ENCODE measurements around the gene BNC2.

Gene BNC2

DNA sequence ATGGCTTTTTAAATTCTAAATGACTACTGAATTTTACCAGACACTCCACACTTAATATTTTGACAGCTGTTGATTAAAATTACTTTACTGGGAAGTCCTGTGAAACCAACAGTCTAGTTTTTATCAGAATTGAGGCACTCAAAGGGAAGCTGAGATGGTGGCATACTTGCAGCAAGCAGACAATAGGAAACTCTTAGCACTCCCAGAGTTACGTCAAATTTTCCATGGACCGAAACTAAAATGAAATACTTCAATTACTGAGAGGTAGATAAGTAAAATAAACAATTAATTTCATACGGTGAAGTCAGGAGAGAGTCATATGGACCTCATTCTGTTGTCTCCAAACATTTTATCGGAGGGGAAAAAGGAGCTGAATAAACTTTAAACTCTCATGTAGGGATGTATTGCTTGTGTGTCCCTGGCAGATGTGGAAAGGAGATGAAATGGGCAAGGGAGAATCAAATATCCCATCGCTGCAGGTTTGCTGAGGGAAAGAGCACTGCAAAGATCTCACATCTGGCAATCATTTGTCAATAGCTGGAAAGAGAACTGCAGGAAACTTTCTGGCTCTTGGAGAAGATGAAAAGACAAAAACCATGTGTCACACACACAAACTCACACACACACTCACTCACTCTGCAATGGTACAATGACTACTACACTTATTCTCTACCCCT is 189.4 kb downstream of the BNC2 start:
- DNase-seq (ENCODE audit: low read depth in 3 of 3, low spot score in 1 of 3), result no peak

- no peak for DNase-seq (ENCODE audit: low read depth in 3 of 3, low spot score in 1 of 3)
Measured at GRCh38 chr9:16680541-16680940, 189.9 kb downstream of the BNC2 start.

DNA sequence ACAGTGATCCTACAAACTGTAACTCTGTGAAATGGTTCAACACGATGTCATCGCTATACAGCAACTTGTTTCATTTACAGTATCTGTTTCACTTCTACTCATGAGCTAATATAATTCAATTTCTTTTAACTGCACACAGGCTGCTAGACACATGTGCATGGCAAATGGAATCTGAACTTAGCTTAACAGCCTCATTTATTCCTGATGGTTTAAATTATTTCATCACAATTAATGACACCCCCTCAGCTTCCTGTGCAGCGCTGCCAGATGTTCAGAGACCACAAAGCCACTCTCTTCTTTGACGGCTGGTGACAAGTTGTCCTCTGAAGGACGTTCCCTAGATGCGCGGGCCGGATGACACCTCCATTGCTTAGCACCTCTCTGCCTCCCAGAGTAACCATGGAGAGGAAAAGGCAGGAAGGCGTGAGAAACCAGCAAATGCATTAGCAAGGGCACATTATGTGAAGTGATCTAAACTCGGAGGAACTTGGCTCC is 191.1 kb downstream of the BNC2 start:
- no peak for DNase-seq (ENCODE audit: low read depth in 3 of 3, low spot score in 1 of 3)

GRCh38 chr9:16676519-16676918 is 194.0 kb downstream of the BNC2 start:
- DNase-seq (ENCODE audit: low read depth in 3 of 3, low spot score in 1 of 3), result no peak

DNA sequence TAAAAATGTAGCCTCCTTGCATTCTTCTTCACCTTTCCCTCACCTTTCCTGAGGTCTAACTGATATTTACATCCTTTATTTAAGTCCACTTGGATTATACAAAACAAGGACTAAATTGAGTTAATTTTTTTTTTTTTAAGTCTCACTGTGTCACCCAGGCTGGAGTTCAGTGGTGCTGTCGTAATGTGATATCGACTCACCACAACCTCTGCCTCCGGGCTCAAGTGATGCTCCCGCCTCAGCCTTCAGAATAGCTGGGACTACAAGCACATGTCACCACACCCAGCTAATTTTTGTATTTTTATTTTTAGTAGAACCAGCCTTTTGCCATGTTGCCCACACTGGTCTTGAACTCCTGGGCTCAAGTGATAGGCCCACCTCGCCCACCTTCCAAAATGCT is 195.3 kb downstream of the BNC2 start:
- no peak for DNase-seq (ENCODE audit: low read depth in 3 of 3, low spot score in 1 of 3)

DNA sequence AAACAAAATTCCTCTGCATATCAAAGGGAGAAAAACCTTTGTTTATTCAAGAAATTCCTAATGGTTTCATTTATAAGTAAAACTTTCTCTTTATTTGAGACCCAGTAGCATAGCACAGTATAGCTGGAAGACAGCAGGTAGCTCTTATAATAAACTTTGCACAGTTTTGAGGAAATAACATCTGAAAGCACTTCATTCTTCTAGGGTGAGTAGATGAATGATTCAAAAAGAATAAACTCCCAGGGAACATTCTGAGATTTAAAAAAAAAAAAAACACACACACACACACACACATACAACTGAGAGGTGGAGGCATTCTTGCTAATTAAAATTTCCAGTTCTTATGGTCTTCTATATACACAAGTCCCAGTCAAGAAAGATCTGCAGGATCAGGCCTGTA is 197.3 kb downstream of the BNC2 start:
- no peak for DNase-seq (ENCODE audit: low read depth in 3 of 3, low spot score in 1 of 3)

- no peak for DNase-seq (ENCODE audit: low read depth in 3 of 3, low spot score in 1 of 3)
Measured at GRCh38 chr9:16672501-16672900, 198.0 kb downstream of the BNC2 start.

DNA sequence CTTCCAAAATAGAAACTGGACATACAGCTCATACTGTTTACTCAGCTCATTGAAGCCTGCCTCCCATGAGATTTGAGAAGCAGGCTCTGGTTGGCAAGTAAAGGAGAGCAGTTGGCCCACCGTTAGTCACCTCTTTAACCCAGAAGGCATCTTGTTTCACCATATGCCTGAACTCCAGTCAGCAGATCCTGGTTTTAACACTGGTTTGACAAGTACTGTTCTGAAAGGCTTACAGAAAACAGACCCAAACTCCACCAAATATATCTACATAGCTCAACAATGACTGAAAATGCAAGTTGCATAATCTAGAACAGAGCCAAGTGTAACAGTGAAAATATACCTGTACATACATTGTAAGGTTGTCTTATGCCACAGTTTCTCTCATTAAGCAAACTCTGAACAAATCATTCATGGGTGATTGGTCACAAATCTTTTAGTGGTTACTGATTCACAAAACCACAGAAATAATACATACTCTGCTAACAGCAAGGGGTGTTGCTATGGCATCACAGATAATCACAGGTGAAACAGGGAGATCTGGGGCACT is 198.8 kb downstream of the BNC2 start:
- DNase-seq (ENCODE audit: low read depth in 3 of 3, low spot score in 1 of 3), result no peak

GRCh38 chr9:16670791-16671190 is 199.7 kb downstream of the BNC2 start:
- DNase-seq (ENCODE audit: low read depth in 3 of 3, low spot score in 1 of 3), result no peak

DNA sequence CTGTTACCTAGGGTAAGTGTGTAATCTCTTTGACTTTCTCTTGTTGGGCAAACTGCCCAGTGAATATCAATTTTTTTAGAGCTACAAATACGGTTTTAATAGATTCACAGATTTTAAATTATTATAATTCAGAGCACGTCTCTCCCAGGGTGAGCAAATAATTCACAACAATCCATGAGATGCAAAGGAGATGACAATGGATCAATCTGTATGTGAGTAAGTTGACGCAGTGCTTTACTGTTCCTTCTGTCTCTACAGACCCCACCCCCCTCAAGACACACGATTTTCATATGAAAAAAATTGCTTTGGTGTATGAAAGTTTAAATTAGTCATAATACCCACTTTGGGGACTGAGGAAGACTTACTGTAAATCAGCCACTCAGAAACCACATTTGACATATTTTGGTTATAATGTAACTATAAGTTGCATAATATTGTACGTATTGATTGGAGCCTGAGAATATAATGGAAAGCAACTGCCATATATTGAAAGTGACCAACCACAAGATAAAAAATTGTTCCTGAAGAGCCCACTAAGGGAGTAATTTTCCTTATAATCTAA is 201.7 kb downstream of the BNC2 start:
- no peak for DNase-seq (ENCODE audit: low read depth in 3 of 3, low spot score in 1 of 3)

DNA sequence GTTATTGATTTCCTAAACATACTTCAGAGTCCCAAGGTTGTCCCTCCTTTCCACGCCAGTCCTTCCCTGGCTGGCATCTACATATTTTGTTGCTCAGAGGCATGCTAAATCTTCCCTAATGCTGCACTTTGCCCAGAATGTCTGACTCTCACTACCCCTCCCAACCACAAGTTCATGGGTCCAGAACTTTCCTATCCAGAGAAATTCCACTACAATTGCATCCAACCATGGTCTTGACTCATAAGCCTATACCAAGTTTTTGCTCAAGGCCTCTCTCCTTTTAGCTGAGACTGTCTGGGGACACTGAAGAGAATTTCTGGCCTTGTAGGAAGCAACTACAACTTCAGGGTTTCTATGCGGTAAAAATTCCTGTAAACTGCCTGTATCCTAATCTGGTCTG is 206.3 kb downstream of the BNC2 start:
- no peak for DNase-seq (ENCODE audit: low read depth in 3 of 3, low spot score in 1 of 3)

DNA sequence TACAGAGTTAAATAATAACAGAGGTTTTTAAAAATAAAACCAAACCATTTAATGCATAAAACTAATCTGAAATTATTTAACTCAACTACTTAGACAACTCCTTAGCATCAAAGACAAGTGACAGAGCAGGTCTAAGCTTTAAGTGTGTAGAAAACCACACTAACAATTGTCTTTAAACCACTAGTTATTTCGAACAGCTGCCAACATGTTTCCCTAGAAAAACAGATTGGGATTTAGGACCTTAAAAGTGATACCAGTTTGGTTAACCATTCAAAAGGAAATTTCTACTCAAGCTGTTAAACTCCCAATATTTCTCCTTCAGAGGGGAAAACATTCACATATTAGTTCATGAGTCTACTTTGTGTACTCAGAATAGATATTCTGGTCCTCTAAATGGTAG is 208.7 kb downstream of the BNC2 start:
- no peak for DNase-seq (ENCODE audit: low read depth in 3 of 3, low spot score in 1 of 3)

GRCh38 chr9:16659096-16659495 is 211.4 kb downstream of the BNC2 start:
- DNase-seq (ENCODE audit: low read depth in 3 of 3, low spot score in 1 of 3), result no peak

DNA sequence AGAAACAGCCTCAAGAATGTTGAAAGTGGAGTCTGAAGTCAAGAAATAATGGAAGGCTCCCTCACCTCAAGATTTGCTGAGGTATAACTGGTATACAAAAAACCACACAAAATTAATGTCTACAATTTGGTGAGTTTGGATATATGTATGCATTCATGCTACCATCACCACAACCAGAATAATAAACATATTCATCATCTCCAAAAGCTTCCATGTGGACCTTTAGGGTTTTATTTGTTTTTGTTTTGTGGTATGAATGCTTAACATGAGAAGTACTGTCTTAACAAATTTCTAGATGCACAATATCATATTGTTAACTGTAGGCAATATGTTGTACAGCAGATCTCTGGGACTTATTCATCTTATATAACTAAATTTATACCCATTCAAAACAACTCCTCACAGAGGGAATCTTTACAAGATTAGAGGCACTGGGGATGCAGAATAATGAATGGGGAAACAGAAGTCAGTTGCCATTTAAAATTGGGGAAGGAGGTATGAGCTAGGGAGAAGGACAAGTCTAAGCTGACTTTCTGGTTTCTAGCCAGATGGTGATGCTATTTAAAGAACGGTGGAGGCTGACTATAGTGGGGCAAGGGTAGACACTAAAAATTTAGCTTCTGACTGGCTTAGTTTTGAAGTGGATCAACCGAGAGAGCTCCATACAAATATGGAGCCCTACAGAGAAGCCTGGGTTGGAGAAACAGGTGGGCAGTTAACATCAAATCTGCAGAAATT is 213.9 kb downstream of the BNC2 start:
- no peak for DNase-seq (ENCODE audit: low read depth in 3 of 3, low spot score in 1 of 3)

- no peak for DNase-seq (ENCODE audit: low read depth in 3 of 3, low spot score in 1 of 3)
Measured at GRCh38 chr9:16654596-16655126, 215.8 kb downstream of the BNC2 start.

DNA sequence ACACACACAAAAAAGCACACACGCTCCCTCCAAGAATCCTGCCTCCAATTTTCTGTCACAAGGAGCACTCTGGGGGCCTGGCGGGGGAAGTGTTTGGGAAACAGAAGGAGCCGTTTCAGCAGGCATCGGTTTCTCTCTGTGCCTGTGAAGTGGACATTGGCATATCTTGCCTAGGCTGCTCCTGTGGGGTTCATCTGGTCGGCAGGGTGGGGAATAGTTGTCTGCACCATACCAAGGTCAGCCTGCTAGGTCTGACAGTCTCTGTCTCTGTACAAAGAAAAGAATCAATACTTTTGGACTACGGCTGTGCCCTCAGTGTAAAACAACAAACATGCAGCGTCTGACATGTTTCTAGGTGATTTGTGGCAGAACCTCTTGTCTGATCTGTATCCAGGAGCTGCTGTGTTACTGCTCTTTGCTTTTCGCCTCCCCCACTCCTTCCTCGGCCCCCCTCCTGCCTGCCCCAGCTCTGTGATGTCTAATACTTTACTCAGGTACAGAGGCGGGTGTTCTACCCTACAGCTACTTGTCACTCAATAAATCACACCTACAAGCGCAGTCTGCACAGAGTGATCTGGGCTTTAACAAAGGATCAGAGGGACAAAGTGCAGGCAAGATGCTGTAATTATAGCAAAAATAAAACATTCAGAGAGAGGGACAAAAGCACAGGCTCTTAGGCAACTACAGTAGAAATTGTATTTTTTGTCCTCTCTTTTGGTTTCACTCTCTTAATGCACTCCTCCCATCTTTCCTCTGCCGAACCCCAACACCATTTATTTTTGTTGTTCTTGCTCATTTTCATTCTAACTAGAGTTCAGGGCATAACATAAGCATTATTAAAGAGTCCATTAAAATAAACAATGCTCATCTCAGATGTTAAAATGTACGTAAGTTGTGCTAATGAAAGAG is 216.7 kb downstream of the BNC2 start:
- no peak for DNase-seq (ENCODE audit: low read depth in 3 of 3, low spot score in 1 of 3)

GRCh38 chr9:16652582-16652981 is 217.9 kb downstream of the BNC2 start:
- no peak for DNase-seq (ENCODE audit: low read depth in 3 of 3, low spot score in 1 of 3)

DNA sequence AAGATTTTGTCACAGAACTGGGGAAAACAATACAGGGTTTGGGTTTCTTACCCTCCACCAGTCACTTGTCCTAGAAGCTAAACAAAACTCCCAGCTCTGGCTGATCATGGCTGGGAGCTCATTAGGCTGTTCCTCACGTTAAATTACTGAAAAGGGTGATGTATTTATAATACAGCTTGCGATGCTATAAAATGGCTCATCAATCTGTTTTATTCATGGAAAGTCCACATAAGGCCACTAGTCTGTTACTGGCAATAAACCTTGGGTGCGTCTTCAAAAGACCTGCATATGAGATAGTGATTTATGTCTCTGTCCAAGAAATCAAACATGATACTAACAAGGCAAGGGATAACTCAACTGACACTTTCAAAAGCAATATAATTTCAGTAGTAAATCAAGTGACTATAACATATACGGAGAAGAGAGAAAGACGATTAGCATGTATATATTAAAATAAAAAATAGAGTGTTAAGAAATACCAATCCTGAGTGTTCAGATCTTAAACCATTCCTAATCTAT is 219.0 kb downstream of the BNC2 start:
- DNase-seq (ENCODE audit: low read depth in 3 of 3, low spot score in 1 of 3), result no peak

DNA sequence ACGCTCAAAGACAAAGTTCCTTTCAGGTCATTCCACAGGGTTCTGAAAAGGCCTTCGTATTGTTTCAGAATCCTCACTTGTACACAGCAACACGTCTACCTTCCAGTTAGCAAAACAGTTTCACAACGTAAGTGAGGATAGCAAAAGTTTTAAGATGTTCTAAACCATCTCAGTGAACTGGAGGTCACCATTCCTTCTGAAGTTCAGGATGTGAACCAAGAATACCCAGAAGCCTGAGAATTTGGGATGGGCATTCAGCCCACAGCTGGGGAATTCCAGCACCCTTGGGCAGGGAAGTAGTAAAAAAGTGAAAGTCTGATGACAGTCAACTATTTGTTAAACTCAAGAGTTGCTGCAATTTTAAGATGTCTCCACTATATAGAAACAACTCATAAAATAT is 224.5 kb downstream of the BNC2 start:
- DNase-seq (ENCODE audit: low read depth in 3 of 3, low spot score in 1 of 3), result no peak

DNA sequence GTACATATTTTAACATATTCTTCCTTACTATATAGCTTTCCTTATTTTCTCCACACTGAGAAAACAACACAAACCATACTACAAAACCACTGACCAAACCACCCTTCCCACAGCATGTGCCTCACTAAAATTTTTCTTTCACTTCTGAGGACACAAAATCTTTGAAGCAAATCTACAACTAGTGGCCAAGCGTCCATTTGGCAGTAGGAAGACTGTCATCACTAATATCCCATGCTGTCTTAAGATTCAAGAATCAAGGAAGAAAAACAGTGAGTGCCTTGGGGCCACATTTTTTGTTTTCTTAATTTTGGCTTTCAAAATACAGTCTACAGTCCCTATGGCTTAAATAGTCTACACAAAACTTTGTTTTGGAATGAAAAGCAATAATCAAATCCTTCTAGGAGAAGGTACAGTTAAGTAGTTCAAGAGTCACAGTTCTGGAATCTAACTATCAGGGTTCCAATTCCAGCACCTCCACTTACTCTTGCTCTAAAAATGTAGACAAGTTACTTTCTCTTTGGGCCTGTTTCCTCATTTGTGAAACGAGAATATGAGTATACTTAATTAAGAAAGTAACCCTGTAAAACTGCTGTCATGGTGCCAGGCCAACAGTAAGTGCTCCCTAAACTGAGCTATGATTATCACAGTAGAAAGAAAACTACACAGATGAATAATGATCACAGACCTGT is 227.9 kb downstream of the BNC2 start:
- no peak for DNase-seq (ENCODE audit: low read depth in 3 of 3, low spot score in 1 of 3)

Measured in stimulated activated CD4-positive, alpha-beta T cell treated with anti-CD3 and anti-CD28 coated beads, TNF-alpha, amount 100 ng/mL, for 1 hour (primary cell).